NCI-H1048 (cell line): ENCODE data around the gene PPP4R4.

Experiments
- DNase-seq: peaks from one replicate; lab custom pipeline; 2025; lab: John Stamatoyannopoulos, UW

PPP4R4 gene

DNA sequence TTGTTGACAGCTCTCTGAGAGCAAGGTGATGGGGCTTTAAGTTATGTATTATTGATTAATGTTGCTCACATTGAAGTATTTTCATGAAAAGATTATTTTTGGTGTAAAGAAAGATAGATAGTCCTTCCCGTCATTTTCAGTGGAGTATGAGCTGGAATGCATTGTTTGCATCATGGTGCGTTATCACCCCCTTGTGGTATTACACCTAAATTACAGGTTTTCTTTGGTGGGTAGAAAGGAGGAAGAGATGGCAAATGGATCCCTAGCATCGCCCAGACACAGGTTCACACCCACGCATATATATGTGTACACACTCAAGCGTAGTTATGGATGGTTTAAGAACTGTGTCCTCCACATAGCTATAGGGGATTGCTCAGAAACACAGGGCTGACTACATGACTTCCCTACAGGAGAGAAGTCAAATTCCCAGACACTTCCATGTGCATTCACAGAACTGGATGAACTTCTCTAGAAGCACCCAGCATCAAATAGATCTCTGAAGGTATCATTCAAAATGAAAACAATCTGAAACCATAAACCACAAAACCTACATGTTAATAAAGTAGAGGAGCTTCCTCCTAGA lies 133.4 kb downstream of the PPP4R4 start:
- DNase-seq = no peak

DNA sequence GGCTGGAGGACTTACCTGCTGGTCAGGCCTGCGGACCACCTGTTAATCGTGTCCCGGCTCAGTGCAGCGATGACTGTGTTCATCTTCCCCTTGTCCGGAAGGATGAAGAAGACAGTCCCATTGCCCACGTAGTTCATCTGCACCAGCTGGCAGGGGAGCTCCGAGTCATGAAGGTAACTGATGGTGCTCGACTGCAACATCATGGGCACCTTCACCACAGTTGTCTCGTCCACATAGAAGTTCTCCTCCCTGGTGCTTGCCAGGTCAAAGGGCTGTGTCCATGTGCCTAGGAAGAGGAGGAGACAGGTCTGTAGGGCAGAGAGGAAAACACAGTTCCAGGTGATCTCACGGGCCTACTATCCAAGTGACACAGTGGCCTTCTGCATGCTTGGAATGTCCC lies 135.6 kb downstream of the PPP4R4 start:
- no peak for DNase-seq

DNA sequence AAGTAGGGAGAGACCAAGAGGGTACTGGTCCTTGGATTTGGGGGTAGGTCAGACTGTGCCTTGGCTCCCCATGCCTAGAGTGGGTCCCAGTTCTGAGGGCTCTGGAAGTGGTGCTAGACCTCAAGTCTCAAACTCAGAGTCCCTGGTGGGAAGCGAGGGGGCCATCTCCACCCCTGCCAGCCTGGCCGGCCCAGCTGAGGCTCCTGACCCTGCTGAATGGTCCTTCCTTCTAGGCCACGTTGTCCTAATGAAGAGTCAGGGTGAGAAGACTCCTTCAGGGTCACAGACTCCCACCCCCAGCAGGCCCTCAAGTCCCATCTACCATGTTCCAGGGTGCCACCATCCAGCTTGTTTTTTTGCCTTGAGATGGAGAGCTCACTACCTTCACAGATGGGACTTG lies 136.1 kb downstream of the PPP4R4 start:
- DNase-seq = no peak

DNA sequence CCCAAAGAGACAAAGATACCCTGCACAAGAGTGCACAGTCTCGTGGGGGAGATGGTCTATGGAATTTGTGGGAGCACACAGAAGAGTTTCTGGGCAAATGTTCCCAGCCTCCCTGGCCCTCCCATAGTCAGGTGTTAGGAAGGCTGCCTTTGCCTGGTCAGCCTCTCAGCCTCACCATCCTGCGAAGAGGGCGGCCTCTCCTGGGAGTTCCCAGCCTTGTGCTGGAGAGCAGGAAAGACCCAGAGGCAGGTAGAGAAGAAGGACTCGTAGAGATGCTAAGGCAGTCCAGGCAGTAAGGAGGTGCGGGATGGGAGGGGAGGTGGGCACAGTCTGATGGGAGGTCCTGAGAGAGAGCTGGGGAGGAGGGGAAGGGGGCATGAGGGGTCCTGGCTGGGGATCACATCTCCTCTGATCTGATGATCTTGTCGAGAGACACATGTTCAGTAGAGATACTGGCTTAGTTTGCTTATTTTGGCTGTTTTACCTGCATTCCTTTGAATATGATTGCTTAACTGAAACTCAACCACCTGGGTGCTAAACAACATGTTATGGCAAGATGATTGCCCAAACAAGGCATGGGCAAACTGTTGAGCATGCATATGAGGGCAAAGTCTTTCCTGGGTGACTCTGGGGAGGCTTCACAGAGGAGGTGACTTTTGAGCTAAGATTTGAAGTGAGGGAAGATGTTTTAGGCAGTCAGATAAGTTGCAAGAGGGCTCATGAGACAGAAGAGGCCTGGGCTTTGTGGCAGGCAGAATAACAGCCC lies 138.5 kb downstream of the PPP4R4 start:
- DNase-seq = no peak

DNA sequence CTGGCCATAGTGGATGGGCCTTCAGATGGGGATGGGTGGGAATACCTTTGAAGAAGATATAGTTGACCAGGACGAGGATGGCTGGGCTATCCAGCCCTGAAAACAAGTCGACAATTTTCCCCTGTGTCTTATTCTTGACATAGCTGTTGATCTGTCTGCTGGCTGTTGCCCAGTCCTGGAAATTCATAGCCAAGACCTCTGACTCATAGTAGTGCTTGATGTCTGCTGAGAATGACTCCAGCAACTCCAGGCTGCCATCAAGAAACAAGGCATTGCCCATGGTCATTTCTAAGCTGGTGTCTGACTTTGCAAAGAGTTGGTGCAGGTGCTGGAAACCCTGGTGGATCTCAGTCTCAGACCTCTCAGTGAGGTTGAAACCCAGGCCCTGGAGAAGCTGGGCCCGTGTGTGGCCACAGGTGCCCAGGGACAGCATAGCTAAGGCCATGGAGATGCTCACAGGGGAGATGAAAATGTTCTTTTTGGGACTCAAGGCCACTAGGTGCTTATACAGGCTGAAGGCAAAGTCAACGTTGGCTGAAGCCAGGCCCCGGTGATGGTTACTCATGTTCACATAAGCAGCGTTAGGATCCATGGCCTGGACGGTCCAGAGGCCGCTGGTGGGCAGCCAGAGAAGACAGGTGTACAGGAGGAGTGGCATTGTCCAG lies 140.0 kb downstream of the PPP4R4 start:
- DNase-seq = no peak

DNA sequence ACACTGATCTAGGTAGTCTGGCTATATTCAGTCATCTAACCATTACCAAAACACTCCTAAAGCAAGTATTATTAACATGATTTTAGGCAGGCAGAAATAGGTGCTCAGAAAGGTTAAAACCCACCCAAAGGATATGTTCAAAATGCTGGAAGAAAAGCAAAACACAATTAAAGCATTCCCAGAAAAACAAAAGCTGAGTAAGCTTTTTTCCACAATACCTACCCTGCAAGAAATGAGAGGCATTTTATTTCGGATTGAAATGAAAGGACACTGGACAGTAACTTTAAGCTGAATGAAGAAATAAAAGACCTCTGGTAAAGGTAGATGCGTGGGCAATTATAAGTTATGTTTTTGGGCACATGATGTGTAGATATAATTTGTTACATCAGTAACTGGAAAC lies 140.8 kb downstream of the PPP4R4 start:
- no peak for DNase-seq

DNA sequence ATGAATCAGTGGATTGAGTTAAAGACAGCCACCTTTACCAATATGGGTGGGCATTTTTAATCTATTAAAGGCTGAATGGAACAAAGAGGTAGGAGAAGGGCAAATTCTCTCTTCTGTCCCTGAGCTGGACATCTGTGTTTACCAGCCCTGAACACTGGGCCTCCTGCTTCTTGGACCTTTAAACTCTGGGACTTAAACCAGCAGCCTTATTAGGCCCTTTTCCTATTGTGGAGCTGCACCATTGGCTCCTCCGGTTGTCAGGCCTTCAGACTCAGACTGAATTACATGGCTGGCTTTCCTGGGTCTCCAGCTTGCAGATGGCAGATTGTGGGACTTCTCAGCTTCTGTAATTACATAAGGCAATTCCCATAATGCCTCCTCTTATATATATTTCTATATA lies 142.6 kb downstream of the PPP4R4 start:
- no peak for DNase-seq

DNA sequence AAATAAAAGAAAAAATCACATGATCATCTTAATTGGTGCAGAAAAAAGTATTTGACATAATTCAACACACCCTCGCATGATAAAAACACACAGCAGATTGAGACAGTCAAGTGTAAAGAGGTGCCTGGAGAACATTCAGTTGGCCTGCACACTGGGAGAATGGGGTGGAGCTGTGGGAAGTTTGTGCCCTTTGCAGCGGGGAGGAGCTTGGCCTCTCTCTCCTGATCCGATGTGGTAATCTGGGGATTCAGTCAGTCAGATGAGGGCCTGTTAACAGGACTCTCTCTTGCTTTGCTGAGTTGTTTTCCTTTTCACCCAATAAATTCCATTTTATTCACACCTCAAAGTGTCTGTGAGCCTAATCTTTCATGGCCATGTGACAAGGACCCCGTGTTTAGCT lies 143.1 kb downstream of the PPP4R4 start:
- no peak for DNase-seq

DNA sequence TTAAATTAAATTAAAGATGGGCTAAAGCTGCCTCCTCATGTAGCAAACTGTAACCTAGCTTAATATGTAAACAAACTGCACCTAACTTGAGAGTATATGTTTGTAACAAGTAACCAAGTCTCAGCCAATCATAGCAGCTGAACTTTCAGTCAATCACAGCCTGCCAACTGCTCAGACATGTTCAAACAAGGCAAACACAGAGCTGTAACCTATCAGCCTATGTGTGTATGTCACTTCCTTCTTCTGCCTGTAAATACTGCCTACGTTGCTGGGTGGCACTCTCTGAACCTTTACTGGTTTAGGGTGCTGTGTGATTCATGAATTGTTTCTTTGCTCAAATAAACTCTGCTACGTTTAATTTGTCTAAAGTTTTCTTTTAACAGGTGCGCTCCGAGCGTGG lies 146.1 kb downstream of the PPP4R4 start:
- no peak for DNase-seq

DNA sequence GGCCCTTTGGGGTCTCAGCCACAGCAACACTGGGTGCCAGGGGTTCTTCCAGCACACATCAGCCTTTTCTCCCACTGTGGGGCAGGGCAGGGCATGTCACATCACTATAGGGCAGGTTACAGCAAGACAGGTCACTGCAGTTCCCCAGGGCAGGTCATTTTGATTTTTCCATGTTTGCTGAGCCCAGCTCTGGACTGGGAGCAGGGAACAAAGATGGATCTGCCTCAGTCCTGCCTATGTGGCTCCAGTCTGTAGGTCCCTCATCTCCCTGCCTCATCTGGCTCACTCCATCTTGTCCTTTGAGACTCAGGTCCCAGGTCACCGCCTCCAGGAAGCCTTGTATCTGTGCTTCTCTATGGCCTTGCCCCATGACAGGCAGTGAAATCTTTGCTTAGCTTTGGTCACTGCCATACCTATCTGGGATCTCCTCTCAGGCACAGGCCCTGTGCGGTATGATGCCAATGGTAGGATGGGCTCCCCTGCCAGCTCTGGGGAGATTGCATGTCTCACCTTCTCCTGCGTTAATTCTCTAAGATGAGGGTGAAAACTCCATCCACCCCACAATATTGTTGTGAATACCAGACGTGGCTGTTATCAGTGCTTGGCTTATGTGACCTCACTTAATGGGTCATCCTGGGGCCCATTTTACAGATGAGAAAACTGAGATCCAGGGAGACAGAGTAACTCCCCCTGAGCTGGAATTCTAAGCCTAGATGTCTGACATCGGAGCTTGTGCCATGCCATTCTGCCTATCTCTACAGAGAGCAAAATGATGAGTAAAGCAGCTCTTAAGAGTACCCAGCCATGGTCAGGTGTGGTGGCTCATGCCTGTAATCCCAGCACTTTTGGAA lies 147.5 kb downstream of the PPP4R4 start:
- no peak for DNase-seq

DNA sequence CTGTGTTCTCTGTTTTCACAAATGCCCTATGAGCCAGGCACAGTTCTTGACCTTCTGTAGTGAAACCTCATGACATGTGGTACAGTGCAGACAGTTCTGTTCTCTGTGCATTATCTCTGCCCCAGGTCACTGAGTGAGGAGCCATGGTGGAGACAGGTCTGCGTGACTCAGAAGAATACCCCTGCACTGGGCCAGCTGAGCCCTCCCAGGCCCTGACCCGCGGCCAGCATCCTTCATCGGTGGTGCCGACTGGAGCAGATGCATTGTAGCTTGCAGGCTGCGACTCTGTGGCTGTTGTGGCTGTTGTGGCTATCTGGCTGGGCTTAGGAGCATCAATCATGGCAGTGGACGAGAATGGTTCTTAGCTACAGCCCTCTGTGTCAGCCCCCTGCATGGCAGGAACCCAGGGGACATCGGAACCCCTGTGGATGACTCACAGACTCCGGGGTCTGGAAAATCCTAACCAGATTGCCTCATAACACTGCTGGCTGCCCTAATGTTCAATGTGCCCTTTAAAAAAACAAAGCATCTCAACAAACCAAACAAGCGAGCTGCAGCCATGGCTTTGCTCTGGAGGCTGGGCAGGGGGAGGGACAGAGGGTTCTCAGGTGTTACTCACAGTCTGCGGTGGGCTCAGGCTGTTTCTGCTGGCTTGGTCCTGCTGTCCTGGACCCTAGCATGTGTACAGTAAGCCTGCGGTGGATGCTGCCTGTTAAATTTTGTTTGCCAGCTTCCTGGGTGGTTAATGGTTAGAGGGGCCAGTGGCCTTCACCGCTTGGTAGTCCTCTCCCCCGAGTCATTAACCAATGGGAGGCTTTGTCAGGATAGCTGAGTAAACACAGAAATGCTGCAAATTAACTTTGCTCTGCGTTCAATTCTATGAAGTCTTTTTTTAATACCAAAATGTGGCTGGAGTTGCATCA lies 148.8 kb downstream of the PPP4R4 start, which contains the start of gene SERPINA6:
SERPINA6 (minus strand) TSS at position 689 of the 923 bp plus-strand sequence. CDS start 8,688 bp downstream, outside the sequence.
- no peak for DNase-seq

DNA sequence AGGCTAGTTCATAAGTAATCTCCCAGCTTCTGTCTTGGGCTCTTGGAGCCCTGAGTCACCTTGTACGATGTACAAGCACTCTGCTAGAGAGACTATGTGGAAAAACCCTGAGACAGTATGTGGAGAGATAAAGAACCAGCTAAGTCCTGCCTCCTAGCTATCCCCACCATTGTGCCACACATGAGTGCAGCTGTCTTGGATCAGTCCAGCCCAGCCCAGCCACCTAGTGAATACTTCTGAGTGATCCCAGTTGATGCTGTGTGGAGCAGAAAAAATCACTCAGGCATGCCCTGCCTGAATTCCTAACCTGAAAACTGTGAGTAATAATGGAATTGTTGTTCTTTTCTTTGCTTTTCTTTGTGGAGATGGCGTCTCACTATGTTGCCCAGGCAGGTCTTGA lies 154.1 kb downstream of the PPP4R4 start:
- DNase-seq = no peak
